GM19324 (cell line): ENCODE data around the gene NUDT14.

ENCODE experiments used
- ATAC-seq: cut with Tn5 transposase; IDR thresholded peaks from one replicate; pipeline ENCODE4 v1.9.1; 2021; ENCODE audit warnings: mild to moderate bottlenecking, moderate library complexity; ENCODE audit not compliant: unreplicated experiment, low FRiP score

NUDT14 gene

GRCh38 chr14:105180592-105181548 lies at the start of gene NUDT14:
Gene NUDT14 (minus strand): TSS chr14:105181312. CDS start chr14:105181209, 103 bp downstream.
- peak; percentile 59 for ATAC-seq

GRCh38 chr14:105229099-105229655 lies 48.1 kb upstream of the NUDT14 start:
- no peak for ATAC-seq

- ATAC-seq = no peak
These were observed 47.5 kb upstream of the NUDT14 start for GRCh38 chr14:105228562-105228961.

GRCh38 chr14:105227346-105227745 lies 46.2 kb upstream of the NUDT14 start:
- ATAC-seq = no peak

- no peak for ATAC-seq
These were observed 45.1 kb upstream of the NUDT14 start for GRCh38 chr14:105226198-105226597.

GRCh38 chr14:105224845-105225570 lies 43.9 kb upstream of the NUDT14 start:
- ATAC-seq = no peak

- ATAC-seq = no peak
These were observed 42.8 kb upstream of the NUDT14 start for GRCh38 chr14:105223770-105224544.

GRCh38 chr14:105223260-105223659 lies 42.1 kb upstream of the NUDT14 start:
- ATAC-seq = no peak

- ATAC-seq = no peak
These were observed 40.6 kb upstream of the NUDT14 start for GRCh38 chr14:105221598-105222178.

GRCh38 chr14:105220699-105221597 lies 39.8 kb upstream of the NUDT14 start:
- ATAC-seq = no peak

- no peak for ATAC-seq
These were observed 38.6 kb upstream of the NUDT14 start for GRCh38 chr14:105219753-105220152.

- ATAC-seq = no peak
These were observed 38.0 kb upstream of the NUDT14 start for GRCh38 chr14:105219043-105219612.

GRCh38 chr14:105218611-105219010 lies 37.5 kb upstream of the NUDT14 start:
- ATAC-seq = no peak

- ATAC-seq = no peak
These were observed 36.7 kb upstream of the NUDT14 start for GRCh38 chr14:105217774-105218173.

GRCh38 chr14:105216490-105217247 lies 35.6 kb upstream of the NUDT14 start:
- no peak for ATAC-seq

GRCh38 chr14:105215602-105216001 lies 34.5 kb upstream of the NUDT14 start:
- ATAC-seq = no peak

- ATAC-seq = no peak
These were observed 33.3 kb upstream of the NUDT14 start for GRCh38 chr14:105214324-105214915.

- ATAC-seq = no peak
These were observed 32.2 kb upstream of the NUDT14 start for GRCh38 chr14:105213361-105213760.
